SU-DHL-6 (cell line): ENCODE measurements around the gene MT1B.

Experiments
- EZH2phosphoT487 ChIP-seq: fragments of 200-600 bp; sonication (generic), shearing (Covaris generic); conservative IDR thresholded peaks from 2 replicates; pipeline ENCODE4 v1.6.1; 2018; ENCODE audit warnings: mild to moderate bottlenecking, antibody characterized with exemption, low read length, moderate library complexity, mixed read lengths
- TF ChIP-seq, protein P1 (sequence below): fragments of 200-600 bp; sonication (generic); IDR thresholded peaks from one replicate; pipeline ENCODE4 v1.5.1; 2017; ENCODE audit warnings: antibody characterized with exemption, mild to moderate bottlenecking, low read length, moderate library complexity; ENCODE audit not compliant: insufficient read depth, poor library complexity, severe bottlenecking

DNA sequence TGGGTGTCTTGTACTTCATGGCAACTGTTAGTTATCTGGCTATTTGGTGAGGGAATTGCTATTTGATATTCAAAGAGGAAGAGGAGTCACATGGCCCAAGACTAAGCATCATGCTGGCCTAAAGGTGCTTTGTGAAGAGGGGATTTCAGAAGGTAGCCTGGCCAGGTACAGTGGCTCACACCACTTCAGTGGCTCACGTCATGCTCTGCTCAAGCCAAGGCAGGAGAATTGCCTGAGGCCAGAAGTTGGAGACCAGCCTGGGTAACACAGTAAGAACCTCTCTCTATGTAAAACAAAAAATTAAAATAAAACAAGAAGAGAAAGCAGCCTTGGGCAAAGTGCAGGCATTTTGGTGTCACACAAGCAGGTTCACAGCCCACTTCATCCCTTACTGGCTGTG, 6.4 kb upstream of the MT1B start:
- TF ChIP-seq, protein P1, sequence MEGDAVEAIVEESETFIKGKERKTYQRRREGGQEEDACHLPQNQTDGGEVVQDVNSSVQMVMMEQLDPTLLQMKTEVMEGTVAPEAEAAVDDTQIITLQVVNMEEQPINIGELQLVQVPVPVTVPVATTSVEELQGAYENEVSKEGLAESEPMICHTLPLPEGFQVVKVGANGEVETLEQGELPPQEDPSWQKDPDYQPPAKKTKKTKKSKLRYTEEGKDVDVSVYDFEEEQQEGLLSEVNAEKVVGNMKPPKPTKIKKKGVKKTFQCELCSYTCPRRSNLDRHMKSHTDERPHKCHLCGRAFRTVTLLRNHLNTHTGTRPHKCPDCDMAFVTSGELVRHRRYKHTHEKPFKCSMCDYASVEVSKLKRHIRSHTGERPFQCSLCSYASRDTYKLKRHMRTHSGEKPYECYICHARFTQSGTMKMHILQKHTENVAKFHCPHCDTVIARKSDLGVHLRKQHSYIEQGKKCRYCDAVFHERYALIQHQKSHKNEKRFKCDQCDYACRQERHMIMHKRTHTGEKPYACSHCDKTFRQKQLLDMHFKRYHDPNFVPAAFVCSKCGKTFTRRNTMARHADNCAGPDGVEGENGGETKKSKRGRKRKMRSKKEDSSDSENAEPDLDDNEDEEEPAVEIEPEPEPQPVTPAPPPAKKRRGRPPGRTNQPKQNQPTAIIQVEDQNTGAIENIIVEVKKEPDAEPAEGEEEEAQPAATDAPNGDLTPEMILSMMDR: no peak
- no peak for TF ChIP-seq EZH2phosphoT487
